IPS-18c (cell line): Measurements from ENCODE around the gene STIM2.

Experiments used
- H3K4me3 ChIP-seq: 2 replicates; pipeline ENCODE4 v1.7.0; 2013; ENCODE audit warnings: low read depth, mild to moderate bottlenecking, low read length, moderate library complexity; ENCODE audit not compliant: insufficient read depth
- H3K9me3 ChIP-seq: one replicate; pipeline ENCODE4 v1.6.1; 2013; ENCODE audit warnings: mild to moderate bottlenecking, low read length, moderate library complexity; ENCODE audit not compliant: control insufficient read depth, insufficient read depth

STIM2 gene

GRCh38 chr4:26912069-26912468, 51.4 kb downstream of the STIM2 start:
- H3K4me3 ChIP-seq = no peak overlapping the region

GRCh38 chr4:26912810-26913209, 52.2 kb downstream of the STIM2 start:
- no peak overlapping the region for H3K4me3 ChIP-seq
- no peaks in the 10 kb centered on the region for H3K9me3 ChIP-seq

More at GRCh38 chr4:26912069-26912468, 51.4 kb downstream of the STIM2 start:
- no peaks in the 10 kb centered on the region for H3K9me3 ChIP-seq

DNA sequence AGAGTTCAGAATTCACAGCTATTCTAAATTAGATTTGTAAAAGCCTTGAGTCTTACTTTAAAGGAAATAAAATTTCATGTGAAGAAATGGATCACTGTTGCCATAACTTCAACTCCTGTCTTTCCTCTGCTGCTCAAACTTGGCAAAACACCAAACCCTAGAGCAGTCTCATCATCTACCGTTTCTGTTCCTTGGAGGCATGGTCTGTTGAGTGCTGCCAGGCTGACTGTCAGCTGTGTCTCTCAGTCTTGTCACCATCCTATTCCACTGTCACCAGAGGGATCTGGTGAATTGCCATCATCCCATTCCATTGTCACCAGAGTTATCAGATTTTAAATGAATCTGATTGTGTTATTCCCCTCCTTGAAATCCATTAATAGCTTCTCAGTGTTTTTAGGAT, 55.6 kb downstream of the STIM2 start:
- H3K9me3 ChIP-seq = no peaks in the 10 kb centered on the region
- H3K4me3 ChIP-seq = no peak overlapping the region

GRCh38 chr4:26930964-26931363, 70.3 kb downstream of the STIM2 start:
- Histone ChIP-seq H3K9me3 (no peaks in the 10 kb centered on the region), H3K4me3 (no peak overlapping the region)

DNA sequence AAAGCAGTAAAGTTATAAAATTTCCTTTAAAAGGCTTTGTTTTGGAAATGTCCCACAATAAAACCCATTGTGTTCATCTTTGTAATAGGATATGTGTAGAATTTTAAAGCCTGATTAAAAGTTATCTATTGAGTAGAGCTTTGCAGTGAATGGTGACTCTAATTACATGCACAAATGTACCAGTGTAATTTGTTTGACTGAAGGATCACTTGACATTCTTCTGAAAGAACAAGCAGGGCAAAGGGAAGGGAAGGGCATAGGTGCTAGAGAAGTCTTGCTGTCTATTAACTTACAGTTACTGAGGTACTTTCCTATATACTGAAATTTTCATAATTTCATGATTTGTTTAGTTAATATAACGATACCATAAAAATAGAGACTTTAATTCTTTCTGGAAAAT, 70.8 kb downstream of the STIM2 start:
- Histone ChIP-seq H3K4me3 (no peak overlapping the region), H3K9me3 (no peaks in the 10 kb centered on the region)

DNA sequence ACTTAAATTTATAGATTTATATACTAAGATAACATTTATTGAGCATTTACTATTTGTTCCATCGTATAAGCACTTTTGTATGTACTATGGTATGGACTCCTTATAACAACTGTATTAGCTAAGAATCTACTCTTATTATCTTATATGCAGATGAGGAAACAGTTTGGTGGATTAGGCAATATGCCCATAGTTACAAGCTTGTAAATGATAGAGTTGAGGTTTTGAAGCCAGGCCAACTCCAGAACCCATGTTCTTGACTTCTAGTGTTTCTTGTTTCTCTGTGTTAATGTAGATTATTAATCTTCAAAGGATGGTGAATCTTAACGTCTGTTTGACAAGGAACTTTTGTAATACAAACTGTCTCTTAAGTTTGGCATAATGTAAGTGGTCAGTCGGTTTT, 71.3 kb downstream of the STIM2 start:
- H3K4me3 ChIP-seq = no peak overlapping the region
- H3K9me3 ChIP-seq = no peaks in the 10 kb centered on the region

GRCh38 chr4:26935397-26935796, 74.8 kb downstream of the STIM2 start:
- H3K4me3 ChIP-seq = no peak overlapping the region
- no peaks in the 10 kb centered on the region for H3K9me3 ChIP-seq

DNA sequence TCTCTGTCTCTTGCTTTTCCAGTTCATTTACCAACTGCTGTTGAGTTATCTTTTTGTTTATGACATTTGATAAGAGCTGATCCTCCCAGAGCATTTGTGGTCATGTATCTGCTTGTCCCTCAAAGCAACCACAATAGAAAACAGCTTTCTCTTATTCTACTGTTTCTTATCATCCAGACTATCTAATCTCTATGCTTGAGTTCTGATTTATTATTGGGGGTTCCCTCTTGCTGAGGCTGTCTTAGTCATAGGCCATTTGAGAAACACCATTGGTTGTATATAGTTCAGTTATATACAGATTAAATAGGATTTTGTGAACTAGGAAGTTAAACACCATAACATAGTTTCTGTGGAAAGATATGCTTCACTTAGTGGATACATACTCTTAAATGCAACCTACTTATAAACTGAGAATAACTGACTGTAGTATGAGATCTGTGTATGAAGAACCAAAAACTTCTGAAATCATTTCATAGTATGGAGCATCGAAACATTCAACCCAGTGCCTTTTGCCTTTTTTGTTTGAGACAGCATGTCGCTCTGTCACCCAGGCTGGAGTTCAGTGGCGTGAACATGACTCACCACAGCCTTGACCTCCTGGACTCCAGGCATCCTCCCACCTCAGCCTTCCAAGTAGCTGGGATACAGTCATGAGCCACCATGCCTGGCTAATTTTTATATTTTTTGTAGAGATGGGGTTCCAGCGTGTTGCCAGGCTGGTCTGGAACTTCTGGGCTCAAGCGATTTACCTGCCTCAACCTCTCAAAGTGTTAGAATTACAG, 75.8 kb downstream of the STIM2 start:
- Histone ChIP-seq H3K9me3 (no peaks in the 10 kb centered on the region), H3K4me3 (no peak overlapping the region)

- no peaks in the 10 kb centered on the region for H3K9me3 ChIP-seq
- no peak overlapping the region for H3K4me3 ChIP-seq
These were observed 76.5 kb downstream of the STIM2 start for GRCh38 chr4:26937139-26937538.

DNA sequence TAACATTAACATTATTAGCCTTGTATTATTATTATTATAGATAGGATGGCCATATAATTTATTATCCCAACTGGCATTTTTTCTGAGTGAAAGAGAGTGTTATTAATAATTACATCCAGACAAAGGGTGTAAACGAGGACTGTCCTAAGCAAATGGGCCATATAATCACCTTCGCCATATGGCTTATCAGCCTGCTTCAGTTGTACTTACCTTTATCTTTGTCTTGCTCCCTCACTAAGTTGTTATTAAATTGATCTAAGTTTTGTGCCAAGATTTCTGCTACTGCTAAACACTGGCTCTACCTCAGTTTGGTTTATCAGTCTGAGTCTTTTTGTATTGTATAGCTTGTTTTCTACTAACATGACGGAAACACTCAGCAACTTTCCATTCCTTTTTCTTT, 76.9 kb downstream of the STIM2 start:
- Histone ChIP-seq H3K9me3 (no peaks in the 10 kb centered on the region), H3K4me3 (no peak overlapping the region)

DNA sequence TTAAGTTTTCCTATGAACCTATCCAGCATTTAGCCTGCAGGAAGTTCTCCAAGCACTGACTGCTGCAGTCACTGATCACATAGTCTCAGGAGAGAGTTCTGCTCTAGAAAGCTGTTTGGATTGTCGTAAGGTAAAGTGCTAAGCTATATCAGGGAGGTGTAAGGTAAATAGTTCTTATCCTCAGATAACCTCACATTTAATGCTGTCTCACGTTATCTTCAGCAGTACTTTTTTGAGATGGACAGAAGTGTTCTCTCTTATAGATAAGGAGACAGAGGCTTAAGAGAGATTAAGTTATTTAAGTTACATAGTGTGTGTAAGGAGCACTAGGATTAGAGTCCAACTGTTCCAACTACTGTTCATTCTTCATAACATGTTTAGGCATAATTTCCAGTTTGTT, 77.9 kb downstream of the STIM2 start:
- no peak overlapping the region for H3K4me3 ChIP-seq
- H3K9me3 ChIP-seq = no peaks in the 10 kb centered on the region

DNA sequence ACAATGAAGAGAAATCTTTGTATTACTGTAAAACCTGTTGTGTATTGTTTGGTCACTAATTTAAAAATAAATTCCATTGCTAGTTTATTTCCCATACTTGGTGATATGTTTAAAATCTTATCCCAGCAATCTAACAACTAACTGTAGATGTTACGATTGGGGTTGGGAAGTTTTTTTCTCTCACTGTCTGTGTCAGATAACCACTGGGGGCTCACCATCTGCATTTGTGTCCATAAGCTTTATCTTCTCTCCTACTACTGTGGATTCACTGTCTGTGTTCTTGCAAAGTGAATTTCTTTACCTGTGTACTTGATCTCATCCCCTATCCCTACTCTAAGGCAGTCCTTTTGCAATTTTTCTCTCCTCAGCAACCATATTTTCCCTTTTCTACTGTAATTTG, 81.3 kb downstream of the STIM2 start:
- H3K4me3 ChIP-seq = no peak overlapping the region
- no peaks in the 10 kb centered on the region for H3K9me3 ChIP-seq

DNA sequence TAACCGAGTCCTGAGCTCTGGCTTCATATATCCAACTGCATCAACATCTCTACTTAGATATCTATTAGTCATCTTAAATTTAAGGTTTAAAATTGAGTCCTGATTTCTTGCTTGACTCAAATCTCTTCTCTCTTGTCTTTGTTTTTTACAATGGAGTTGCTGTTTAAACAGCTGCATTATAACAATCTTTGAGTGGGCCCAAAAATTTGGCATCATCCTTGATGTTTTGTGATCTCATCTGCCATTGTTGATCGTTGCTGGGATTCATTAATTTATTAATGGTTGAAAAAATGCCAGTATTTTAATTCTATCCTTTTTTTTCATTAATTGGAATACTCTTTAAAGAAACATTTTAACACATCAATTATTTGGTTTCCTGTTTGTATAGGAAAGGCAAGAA, 82.2 kb downstream of the STIM2 start:
- no peaks in the 10 kb centered on the region for H3K9me3 ChIP-seq
- H3K4me3 ChIP-seq = no peak overlapping the region

- Histone ChIP-seq H3K4me3 (no peak overlapping the region), H3K9me3 (no peaks in the 10 kb centered on the region)
These were observed 82.8 kb downstream of the STIM2 start for GRCh38 chr4:26943391-26943790.

- no peak overlapping the region for H3K4me3 ChIP-seq
- no peaks in the 10 kb centered on the region for H3K9me3 ChIP-seq
These were observed 85.2 kb downstream of the STIM2 start for GRCh38 chr4:26945794-26946193.

GRCh38 chr4:26947318-26947717, 86.7 kb downstream of the STIM2 start:
- H3K9me3 ChIP-seq = no peaks in the 10 kb centered on the region

GRCh38 chr4:26950446-26950845, 89.8 kb downstream of the STIM2 start:
- Histone ChIP-seq H3K9me3 (no peaks in the 10 kb centered on the region), H3K4me3 (no peak overlapping the region)

More at GRCh38 chr4:26947318-26947717, 86.7 kb downstream of the STIM2 start:
- no peak overlapping the region for H3K4me3 ChIP-seq

DNA sequence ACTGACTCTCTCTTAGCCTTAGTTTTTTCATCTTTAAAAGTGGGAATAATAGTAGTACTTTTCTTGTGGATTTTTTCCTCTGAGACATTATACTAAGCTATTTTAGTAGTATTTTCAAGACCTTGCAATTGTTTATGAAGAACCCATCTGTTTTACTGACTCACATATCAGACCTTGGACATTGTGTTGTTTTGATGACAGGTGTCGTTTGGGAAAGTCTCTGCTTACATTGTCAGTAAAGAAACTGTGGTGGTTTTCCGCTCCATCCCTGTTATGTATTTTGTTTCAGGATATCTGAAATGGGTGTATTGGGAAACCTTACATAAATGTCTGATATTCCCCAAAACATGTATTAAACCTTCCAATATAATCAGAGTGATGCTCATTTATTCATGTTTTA, 92.2 kb downstream of the STIM2 start:
- H3K4me3 ChIP-seq = no peak overlapping the region
- H3K9me3 ChIP-seq = no peaks in the 10 kb centered on the region

DNA sequence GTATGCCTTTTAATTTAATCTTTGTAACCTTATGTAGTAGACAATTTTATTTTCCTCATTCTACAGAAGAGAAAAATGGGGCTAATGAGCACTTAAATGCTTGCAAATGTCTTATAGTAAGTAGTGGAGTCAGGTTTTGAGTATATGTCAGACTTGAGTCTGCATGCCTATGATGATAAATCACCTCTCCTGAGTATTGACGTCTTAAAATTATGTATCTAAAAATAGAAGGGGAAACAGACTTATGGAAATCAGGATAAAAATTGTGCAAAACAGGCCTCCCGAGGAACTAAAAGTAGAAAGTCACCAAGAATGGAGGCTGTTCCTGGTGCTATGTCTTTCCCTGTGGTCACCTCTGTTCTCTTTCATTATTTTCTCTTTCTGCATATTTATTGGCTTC, 92.7 kb downstream of the STIM2 start:
- Histone ChIP-seq H3K9me3 (no peaks in the 10 kb centered on the region), H3K4me3 (no peak overlapping the region)
